ENCODE measurements around the gene RAB6D.
A peak's percentile ranks its signal among the peaks of the same experiment; 100 is the strongest.

GRCh38 chr2:131413148-131413747, 49.3 kb upstream of the RAB6D start:
- no peak for TF ChIP-seq EZH2 (IDR thresholded peaks at IDR 0.05; ENCODE audit: low read length, missing control alignments)
- peak; percentile 69 to 73 for TF ChIP-seq CTCF (conservative IDR thresholded peaks at IDR 0.05 in 1 of 2, IDR thresholded peaks at IDR 0.05 in 1 of 2; ENCODE audit: low read depth in 1 of 2, low read length in 2 of 2)
